OCI-LY3 (cell line): ENCODE data around the gene WWOX.

ENCODE experiments used
- H2AFZ ChIP-seq: fragments of 200-600, 300-600 bp; shearing (Covaris generic); 2 replicates; pipeline ENCODE4 v1.6.0; 2014; ENCODE audit warnings: antibody characterized with exemption, low read depth, low read length
- H3K27ac ChIP-seq: fragments of 200-600, 300-600 bp; sonication (generic); 2 replicates; pipeline ENCODE4 v1.5.1; 2014; ENCODE audit warnings: mild to moderate bottlenecking, low read length, moderate library complexity, mixed read lengths
- H3K27me3 ChIP-seq: fragments of 200-600, 300-600 bp; sonication (generic); 2 replicates; pipeline ENCODE4 v1.6.1; 2014; ENCODE audit warnings: low read depth, low read length, mixed read lengths
- H3K36me3 ChIP-seq: fragments of 200-600, 300-600 bp; sonication (generic); replicated peaks from 2 replicates; pipeline ENCODE3; 2014; ENCODE audit warnings: low read depth, low read length, mixed read lengths
- H3K4me1 ChIP-seq: fragments of 300-600, 200-600 bp; sonication (generic); 2 replicates; pipeline ENCODE4 v1.6.1; 2014; ENCODE audit warnings: low read length, mixed read lengths
- H3K4me2 ChIP-seq: fragments of 200-600, 300-600 bp; sonication (generic); 2 replicates; pipeline ENCODE4 v1.6.1; 2014; ENCODE audit warnings: low read length, mixed read lengths
- H3K4me3 ChIP-seq: fragments of 300-600, 200-600 bp; sonication (generic); 2 replicates; pipeline ENCODE4 v1.5.1; 2014; ENCODE audit warnings: antibody characterized with exemption, mild to moderate bottlenecking, low read length, moderate library complexity
- H3K79me2 ChIP-seq: fragments of 300-600, 200-600 bp; shearing (Covaris generic); 2 replicates; pipeline ENCODE4 v1.6.1; 2014; ENCODE audit warnings: mild to moderate bottlenecking, low read length, mixed read lengths
- H3K9ac ChIP-seq: fragments of 300-600, 200-600 bp; shearing (Covaris generic); 2 replicates; pipeline ENCODE4 v1.6.0; 2014; ENCODE audit warnings: mild to moderate bottlenecking, low read length, moderate library complexity
- H3K9me3 ChIP-seq: fragments of 200-600, 300-600 bp; shearing (Covaris generic); 2 replicates; pipeline ENCODE4 v1.6.1; 2014; ENCODE audit warnings: low read length, mixed read lengths; ENCODE audit not compliant: insufficient read depth
- H4K20me1 ChIP-seq: fragments of 200-600, 300-600 bp; sonication (generic); 2 replicates; pipeline ENCODE4 v1.6.1; 2016; ENCODE audit warnings: low read length, mixed read lengths; ENCODE audit not compliant: insufficient read depth
- CTCF ChIP-seq: fragments of 200-600, 300-600 bp; sonication (generic); IDR thresholded peaks from 2 replicates; pipeline ENCODE4 v1.5.1; 2014; ENCODE audit warnings: antibody characterized with exemption, low read length, low read depth
- EZH2phosphoT487 ChIP-seq: fragments of 200-600 bp; shearing (Covaris generic); IDR thresholded peaks from 2 replicates; pipeline ENCODE4 v1.6.1; 2018; ENCODE audit warnings: antibody characterized with exemption, mixed run types, low read depth

The WWOX gene

GRCh38 chr16:79194291-79194690, 1094.8 kb downstream of the WWOX start:
- H3K27ac ChIP-seq = no peak overlapping the region
- no peaks in the 10 kb centered on the region for H3K79me2 ChIP-seq
- no peak overlapping the region for H3K4me2 ChIP-seq
- H3K9ac ChIP-seq = no peak overlapping the region
- H3K27me3 ChIP-seq = peaks cover 25% of the 10 kb centered on the region
- no peak overlapping the region for H2AFZ ChIP-seq
- no peak overlapping the region for H3K4me3 ChIP-seq
- H3K9me3 ChIP-seq = no peaks in the 10 kb centered on the region
- no peaks in the 10 kb centered on the region for H3K36me3 ChIP-seq
- TF ChIP-seq EZH2phosphoT487 (no peak), CTCF (no peak)
- no peaks in the 10 kb centered on the region; the same call in 1 of the 2 replicates for H4K20me1 ChIP-seq
- H3K4me1 ChIP-seq = no peaks in the 10 kb centered on the region

- no peak overlapping the region for H3K4me3 ChIP-seq
- TF ChIP-seq EZH2phosphoT487 (no peak), CTCF (no peak)
- peaks cover 25% of the 10 kb centered on the region for H3K27me3 ChIP-seq
- no peak overlapping the region for H3K4me2 ChIP-seq
- no peaks in the 10 kb centered on the region for H3K9me3 ChIP-seq
- no peaks in the 10 kb centered on the region for H3K79me2 ChIP-seq
- H3K27ac ChIP-seq = no peak overlapping the region
- H3K36me3 ChIP-seq = no peaks in the 10 kb centered on the region
- no peaks in the 10 kb centered on the region; the same call in 1 of the 2 replicates for H4K20me1 ChIP-seq
- H3K9ac ChIP-seq = no peak overlapping the region
- H2AFZ ChIP-seq = no peak overlapping the region
- H3K4me1 ChIP-seq = no peaks in the 10 kb centered on the region
These were observed 1096.5 kb downstream of the WWOX start for GRCh38 chr16:79195938-79196337.

GRCh38 chr16:79201436-79201835, 1102.0 kb downstream of the WWOX start:
- Histone ChIP-seq H3K27me3 (peaks cover 7% of the 10 kb centered on the region), H3K4me1 (no peaks in the 10 kb centered on the region), H3K36me3 (no peaks in the 10 kb centered on the region), H4K20me1 (0 out of 2 replicates have a peak, but pooled peaks cover 2% of the 10 kb centered on the region), H3K4me2 (no peak overlapping the region), H3K4me3 (no peak overlapping the region), H2AFZ (no peak overlapping the region), H3K27ac (no peak overlapping the region), H3K79me2 (no peaks in the 10 kb centered on the region), H3K9ac (no peak overlapping the region), H3K9me3 (no peaks in the 10 kb centered on the region)
- TF ChIP-seq EZH2phosphoT487 = no peak
- TF ChIP-seq CTCF = no peak

- peaks cover 5% of the 10 kb centered on the region; the same call in 1 of the 2 replicates for H3K27me3 ChIP-seq
- 0 out of 2 replicates have a peak, but pooled peaks cover 2% of the 10 kb centered on the region for H4K20me1 ChIP-seq
- no peak overlapping the region for H3K9ac ChIP-seq
- no peak overlapping the region for H3K27ac ChIP-seq
- no peaks in the 10 kb centered on the region for H3K36me3 ChIP-seq
- no peaks in the 10 kb centered on the region for H3K9me3 ChIP-seq
- H3K4me3 ChIP-seq = no peak overlapping the region
- H3K4me1 ChIP-seq = no peaks in the 10 kb centered on the region
- H2AFZ ChIP-seq = no peak overlapping the region
- H3K79me2 ChIP-seq = no peaks in the 10 kb centered on the region
- TF ChIP-seq CTCF = no peak
- H3K4me2 ChIP-seq = no peak overlapping the region
These were observed 1103.5 kb downstream of the WWOX start for GRCh38 chr16:79202977-79203376.
